HEK293 (cell line): ENCODE results near the gene SEMA4D.

Experiments used
- CTCF ChIA-PET: fragments of 350-600 bp; formaldehyde crosslinking; extraction: SDS; loops from one replicate; lab custom pipeline; 2021; ENCODE audit warnings: antibody characterized with exemption; lab: Yijun Ruan, JAX
- POLR2A ChIA-PET: fragments of 300-600 bp; formaldehyde crosslinking; extraction: SDS; loops from one replicate; lab custom pipeline; 2020; ENCODE audit warnings: antibody characterized with exemption, inconsistent platforms; lab: Yijun Ruan, JAX
- H3K27ac ChIP-seq: fragments of 200-500 bp; sonication (Bioruptor generic); 2 replicates; pipeline ENCODE4 v1.5.1; 2014; ENCODE audit warnings: low read depth, low read length, control low read depth, inconsistent platforms; ENCODE audit errors: extremely low read depth
- H3K36me3 ChIP-seq, 2 experiments: fragments of 200-500 bp in 1 of 2; sonication (Bioruptor generic) in 1 of 2; 1 replicate in 1 of 2; 2 replicates in 1 of 2; pipeline ENCODE4 v1.5.1; 2014 to 2017; ENCODE audit warnings: inconsistent platforms in 2 of 2, low read length in 2 of 2; ENCODE audit not compliant: control insufficient read depth in 2 of 2, insufficient read depth in 1 of 2
- H3K4me1 ChIP-seq: fragments of 200-500 bp; sonication (Bioruptor generic); 2 replicates; pipeline ENCODE4 v1.5.1; 2014; ENCODE audit warnings: mild to moderate bottlenecking, low read length, inconsistent platforms; ENCODE audit not compliant: control insufficient read depth, insufficient read depth
- H3K4me3 ChIP-seq: 2 replicates; pipeline ENCODE4 v1.5.1; 2011; ENCODE audit warnings: low read depth, mild to moderate bottlenecking, control low read depth, low read length, moderate library complexity
- H3K9me3 ChIP-seq: fragments of 200-500 bp; sonication (Bioruptor generic); 2 replicates; pipeline ENCODE4 v1.5.1; 2014; ENCODE audit warnings: low read depth, low read length, inconsistent platforms; ENCODE audit not compliant: control insufficient read depth, insufficient read depth
- PRDM1 ChIP-seq: fragments of 450-650 bp; formaldehyde crosslinking; IDR thresholded peaks from 2 replicates; pipeline ENCODE4; 2016; ENCODE audit warnings: missing biosample characterization, missing genetic modification characterization
- SALL2 ChIP-seq: fragments of 450-650 bp; formaldehyde crosslinking; IDR thresholded peaks from 2 replicates; pipeline ENCODE4 v1.5.0; 2017; ENCODE audit warnings: missing biosample characterization, mild to moderate bottlenecking, missing genetic modification characterization, borderline replicate concordance
- ZNF10 ChIP-seq: fragments of 450-650 bp; formaldehyde crosslinking; IDR thresholded peaks from 2 replicates; pipeline ENCODE4 v1.5.1; 2017; ENCODE audit warnings: missing biosample characterization, missing genetic modification characterization
- ZNF391 ChIP-seq: fragments of 450-650 bp; formaldehyde crosslinking; IDR thresholded peaks from 2 replicates; pipeline ENCODE4 v1.5.1; 2016; ENCODE audit warnings: low read depth, missing biosample characterization, missing genetic modification characterization, borderline replicate concordance
- ZNF544 ChIP-seq: fragments of 450-650 bp; formaldehyde crosslinking; IDR thresholded peaks from 2 replicates; pipeline ENCODE4 v1.5.0; 2017; ENCODE audit warnings: missing biosample characterization, missing genetic modification characterization
- ZSCAN30 ChIP-seq: fragments of 450-650 bp; IDR thresholded peaks from 2 replicates; pipeline ENCODE4 v1.5.1; 2018; ENCODE audit warnings: missing biosample characterization, mild to moderate bottlenecking, missing genetic modification characterization, moderate library complexity
- TF ChIP-seq, protein P1 (sequence below): fragments of 450-650 bp; formaldehyde crosslinking; IDR thresholded peaks from 2 replicates; pipeline ENCODE4 v1.5.1; 2016; ENCODE audit warnings: missing biosample characterization, missing genetic modification characterization
- TF ChIP-seq, protein P2 (sequence below): fragments of 450-650 bp; formaldehyde crosslinking; IDR thresholded peaks from 2 replicates; pipeline ENCODE4 v1.5.1; 2016; ENCODE audit warnings: missing biosample characterization, missing genetic modification characterization
- TF ChIP-seq, protein P3 (sequence below): fragments of 450-650 bp; formaldehyde crosslinking; optimal IDR thresholded peaks from 2 replicates; pipeline ENCODE3; 2016; ENCODE audit warnings: missing biosample characterization, mild to moderate bottlenecking, missing genetic modification characterization

The SEMA4D gene

DNA sequence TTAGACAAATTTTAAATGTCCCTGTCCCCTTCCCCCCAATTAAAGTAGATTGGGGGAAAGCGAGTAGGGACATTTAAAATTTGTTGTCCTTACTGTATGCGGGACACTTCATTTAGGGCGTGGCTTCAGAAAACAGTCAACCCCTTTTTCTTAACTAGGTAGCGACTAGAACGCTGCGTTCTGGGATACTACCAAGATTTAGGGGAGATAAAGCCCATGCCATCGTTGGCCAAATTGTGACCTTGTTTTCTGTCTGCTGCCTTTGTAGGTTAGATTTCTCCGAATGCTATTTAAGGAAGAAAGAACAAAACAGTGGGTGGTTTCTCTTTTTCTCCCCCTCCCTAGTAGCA is 185.7 kb downstream of the SEMA4D start:
- TF ChIP-seq SALL2 (tag by site-specific recombination) (no peak), ZNF544 (tag by site-specific recombination) (no peak), ZNF391 (tag by site-specific recombination) (no peak)
- TF ChIP-seq, protein P1, sequence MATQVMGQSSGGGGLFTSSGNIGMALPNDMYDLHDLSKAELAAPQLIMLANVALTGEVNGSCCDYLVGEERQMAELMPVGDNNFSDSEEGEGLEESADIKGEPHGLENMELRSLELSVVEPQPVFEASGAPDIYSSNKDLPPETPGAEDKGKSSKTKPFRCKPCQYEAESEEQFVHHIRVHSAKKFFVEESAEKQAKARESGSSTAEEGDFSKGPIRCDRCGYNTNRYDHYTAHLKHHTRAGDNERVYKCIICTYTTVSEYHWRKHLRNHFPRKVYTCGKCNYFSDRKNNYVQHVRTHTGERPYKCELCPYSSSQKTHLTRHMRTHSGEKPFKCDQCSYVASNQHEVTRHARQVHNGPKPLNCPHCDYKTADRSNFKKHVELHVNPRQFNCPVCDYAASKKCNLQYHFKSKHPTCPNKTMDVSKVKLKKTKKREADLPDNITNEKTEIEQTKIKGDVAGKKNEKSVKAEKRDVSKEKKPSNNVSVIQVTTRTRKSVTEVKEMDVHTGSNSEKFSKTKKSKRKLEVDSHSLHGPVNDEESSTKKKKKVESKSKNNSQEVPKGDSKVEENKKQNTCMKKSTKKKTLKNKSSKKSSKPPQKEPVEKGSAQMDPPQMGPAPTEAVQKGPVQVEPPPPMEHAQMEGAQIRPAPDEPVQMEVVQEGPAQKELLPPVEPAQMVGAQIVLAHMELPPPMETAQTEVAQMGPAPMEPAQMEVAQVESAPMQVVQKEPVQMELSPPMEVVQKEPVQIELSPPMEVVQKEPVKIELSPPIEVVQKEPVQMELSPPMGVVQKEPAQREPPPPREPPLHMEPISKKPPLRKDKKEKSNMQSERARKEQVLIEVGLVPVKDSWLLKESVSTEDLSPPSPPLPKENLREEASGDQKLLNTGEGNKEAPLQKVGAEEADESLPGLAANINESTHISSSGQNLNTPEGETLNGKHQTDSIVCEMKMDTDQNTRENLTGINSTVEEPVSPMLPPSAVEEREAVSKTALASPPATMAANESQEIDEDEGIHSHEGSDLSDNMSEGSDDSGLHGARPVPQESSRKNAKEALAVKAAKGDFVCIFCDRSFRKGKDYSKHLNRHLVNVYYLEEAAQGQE (tag by site-specific recombination): no peak
- TF ChIP-seq, protein P2, sequence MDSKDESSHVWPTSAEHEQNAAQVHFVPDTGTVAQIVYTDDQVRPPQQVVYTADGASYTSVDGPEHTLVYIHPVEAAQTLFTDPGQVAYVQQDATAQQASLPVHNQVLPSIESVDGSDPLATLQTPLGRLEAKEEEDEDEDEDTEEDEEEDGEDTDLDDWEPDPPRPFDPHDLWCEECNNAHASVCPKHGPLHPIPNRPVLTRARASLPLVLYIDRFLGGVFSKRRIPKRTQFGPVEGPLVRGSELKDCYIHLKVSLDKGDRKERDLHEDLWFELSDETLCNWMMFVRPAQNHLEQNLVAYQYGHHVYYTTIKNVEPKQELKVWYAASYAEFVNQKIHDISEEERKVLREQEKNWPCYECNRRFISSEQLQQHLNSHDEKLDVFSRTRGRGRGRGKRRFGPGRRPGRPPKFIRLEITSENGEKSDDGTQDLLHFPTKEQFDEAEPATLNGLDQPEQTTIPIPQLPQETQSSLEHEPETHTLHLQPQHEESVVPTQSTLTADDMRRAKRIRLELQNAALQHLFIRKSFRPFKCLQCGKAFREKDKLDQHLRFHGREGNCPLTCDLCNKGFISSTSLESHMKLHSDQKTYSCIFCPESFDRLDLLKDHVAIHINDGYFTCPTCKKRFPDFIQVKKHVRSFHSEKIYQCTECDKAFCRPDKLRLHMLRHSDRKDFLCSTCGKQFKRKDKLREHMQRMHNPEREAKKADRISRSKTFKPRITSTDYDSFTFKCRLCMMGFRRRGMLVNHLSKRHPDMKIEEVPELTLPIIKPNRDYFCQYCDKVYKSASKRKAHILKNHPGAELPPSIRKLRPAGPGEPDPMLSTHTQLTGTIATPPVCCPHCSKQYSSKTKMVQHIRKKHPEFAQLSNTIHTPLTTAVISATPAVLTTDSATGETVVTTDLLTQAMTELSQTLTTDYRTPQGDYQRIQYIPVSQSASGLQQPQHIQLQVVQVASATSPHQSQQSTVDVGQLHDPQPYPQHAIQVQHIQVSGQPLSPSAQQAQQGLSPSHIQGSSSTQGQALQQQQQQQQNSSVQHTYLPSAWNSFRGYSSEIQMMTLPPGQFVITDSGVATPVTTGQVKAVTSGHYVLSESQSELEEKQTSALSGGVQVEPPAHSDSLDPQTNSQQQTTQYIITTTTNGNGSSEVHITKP (tag by site-specific recombination): peak; percentile 73
- TF ChIP-seq, all 188 proteins: peak for 1
- Histone ChIP-seq H3K4me1 (peaks cover 5% of the 10 kb centered on the region; the same call in 1 of the 2 replicates), H3K4me3 (peak overlapping the region; percentile 95), H3K9me3 (no peaks in the 10 kb centered on the region), H3K27ac (no peak overlapping the region), H3K36me3 (peaks cover 11 to 49% of the 10 kb centered on the region in 2 experiments; a peak in 2 of 3 replicates)
- ChIA-PET POLR2A (interaction anchor here (1.2 to 2.1 kb wide), 3 partner anchors 11 to 293 kb away, joined by 3 to 4 read pairs (median 4); partner anchors contain the start of gene GADD45G), CTCF (no interaction called here)

DNA sequence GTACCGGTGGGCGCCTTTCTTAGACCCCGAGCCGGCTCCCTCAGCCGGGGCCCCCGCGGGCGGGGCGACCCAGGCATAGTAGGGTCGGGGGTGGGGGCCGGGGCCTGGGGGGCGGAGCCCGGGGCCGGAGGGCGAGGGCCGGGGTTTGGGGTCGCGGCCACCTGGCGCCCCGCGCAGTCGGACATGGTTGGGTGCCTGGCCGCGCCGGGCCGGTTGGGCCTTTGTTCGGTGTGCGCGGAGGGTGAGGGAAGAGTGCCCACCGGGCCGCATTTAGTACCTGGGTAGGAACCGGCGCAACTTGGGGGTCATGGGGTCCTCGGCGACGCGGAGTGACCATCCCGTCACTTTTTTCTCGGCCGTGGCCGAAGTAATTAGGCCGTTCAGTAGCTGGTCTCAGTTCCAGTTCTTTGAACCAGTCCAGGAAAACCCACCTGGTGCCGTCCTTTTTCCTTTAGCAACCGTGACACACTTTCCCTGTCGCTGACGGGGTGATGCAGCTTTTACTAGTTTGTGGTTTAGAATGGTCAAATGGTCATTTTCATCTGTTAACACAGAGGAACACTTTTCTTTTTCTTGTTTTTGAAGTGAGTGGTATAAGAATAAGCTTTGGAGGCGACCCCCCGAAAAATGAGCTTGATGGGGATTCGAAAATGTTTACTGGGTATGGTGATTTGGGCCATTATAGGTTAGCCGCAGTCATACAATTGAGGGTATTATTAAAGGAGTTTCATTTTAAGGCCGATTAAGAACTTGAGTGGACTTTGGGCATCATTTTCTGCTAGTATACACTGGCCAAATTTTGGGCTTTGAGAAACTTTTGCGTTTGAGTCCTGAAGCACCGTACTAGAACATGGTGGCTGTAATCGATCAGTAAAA is 186.3 kb downstream of the SEMA4D start:
- POLR2A ChIA-PET: interaction anchor here (0.6 to 2.1 kb wide), 4 partner anchors 9 to 293 kb away, joined by 3 to 6 read pairs (median 4); partner anchors contain the start of gene GADD45G
- H3K27ac ChIP-seq: peak overlapping the region; percentile 58
- peaks cover 5% of the 10 kb centered on the region; the same call in 1 of the 2 replicates for H3K4me1 ChIP-seq
- peak overlapping the region; percentile 95 for H3K4me3 ChIP-seq
- peaks cover 9 to 43% of the 10 kb centered on the region in 2 experiments; a peak in 2 of 3 replicates for H3K36me3 ChIP-seq
- H3K9me3 ChIP-seq: no peaks in the 10 kb centered on the region
- CTCF ChIA-PET: interaction anchor here (0.7 kb wide), 1 partner anchor 830 kb away, joined by 3 read pairs; no protein-coding TSS in a partner anchor
- TF ChIP-seq PRDM1: peak; percentile 51; the same call in 1 of the 2 replicates
- TF ChIP-seq ZSCAN30 (tag by site-specific recombination): no peak
- TF ChIP-seq, protein P3, sequence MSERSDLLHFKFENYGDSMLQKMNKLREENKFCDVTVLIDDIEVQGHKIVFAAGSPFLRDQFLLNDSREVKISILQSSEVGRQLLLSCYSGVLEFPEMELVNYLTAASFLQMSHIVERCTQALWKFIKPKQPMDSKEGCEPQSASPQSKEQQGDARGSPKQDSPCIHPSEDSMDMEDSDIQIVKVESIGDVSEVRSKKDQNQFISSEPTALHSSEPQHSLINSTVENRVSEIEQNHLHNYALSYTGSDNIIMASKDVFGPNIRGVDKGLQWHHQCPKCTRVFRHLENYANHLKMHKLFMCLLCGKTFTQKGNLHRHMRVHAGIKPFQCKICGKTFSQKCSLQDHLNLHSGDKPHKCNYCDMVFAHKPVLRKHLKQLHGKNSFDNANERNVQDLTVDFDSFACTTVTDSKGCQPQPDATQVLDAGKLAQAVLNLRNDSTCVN (tag by site-specific recombination): peak; percentile 0
- TF ChIP-seq ZNF10 (tag by site-specific recombination): no peak
